ENCODE measurements around the gene NAB2. TPM values are rescaled to one million over a fixed set of nuclear protein-coding genes. Genes with fewer than 3 reads are reported as not detected.
A peak's percentile ranks its signal among the peaks of the same experiment; 100 is the strongest.

The NAB2 gene
- total RNA-seq, 1 donor from 2014 or later: 34.4 TPM

- Histone ChIP-seq H3K36me3 (peaks cover 0 to 67% of the 10 kb centered on the region in 2 donors), H3K27ac (peak overlapping the region; percentile 100), H3K4me1 (peaks cover 74% of the 10 kb centered on the region), H3K4me3 (no peak overlapping the region), H3K9me3 (no peaks in the 10 kb centered on the region), H3K27me3 (no peaks in the 10 kb centered on the region)
- no peak for DNase-seq (ENCODE audit: extremely low spot score in 2 of 2)
- intact Hi-C loops (cut with DNase I): no loop called here
- no peak for TF ChIP-seq POLR2A (IDR thresholded peaks at IDR 0.05)
- TF ChIP-seq POLR2AphosphoS5 (IDR thresholded peaks at IDR 0.05; ENCODE audit: insufficient read depth in 1 of 2, low read depth in 1 of 2): no peak
- TF ChIP-seq, protein P1, sequence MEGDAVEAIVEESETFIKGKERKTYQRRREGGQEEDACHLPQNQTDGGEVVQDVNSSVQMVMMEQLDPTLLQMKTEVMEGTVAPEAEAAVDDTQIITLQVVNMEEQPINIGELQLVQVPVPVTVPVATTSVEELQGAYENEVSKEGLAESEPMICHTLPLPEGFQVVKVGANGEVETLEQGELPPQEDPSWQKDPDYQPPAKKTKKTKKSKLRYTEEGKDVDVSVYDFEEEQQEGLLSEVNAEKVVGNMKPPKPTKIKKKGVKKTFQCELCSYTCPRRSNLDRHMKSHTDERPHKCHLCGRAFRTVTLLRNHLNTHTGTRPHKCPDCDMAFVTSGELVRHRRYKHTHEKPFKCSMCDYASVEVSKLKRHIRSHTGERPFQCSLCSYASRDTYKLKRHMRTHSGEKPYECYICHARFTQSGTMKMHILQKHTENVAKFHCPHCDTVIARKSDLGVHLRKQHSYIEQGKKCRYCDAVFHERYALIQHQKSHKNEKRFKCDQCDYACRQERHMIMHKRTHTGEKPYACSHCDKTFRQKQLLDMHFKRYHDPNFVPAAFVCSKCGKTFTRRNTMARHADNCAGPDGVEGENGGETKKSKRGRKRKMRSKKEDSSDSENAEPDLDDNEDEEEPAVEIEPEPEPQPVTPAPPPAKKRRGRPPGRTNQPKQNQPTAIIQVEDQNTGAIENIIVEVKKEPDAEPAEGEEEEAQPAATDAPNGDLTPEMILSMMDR (IDR thresholded peaks at IDR 0.05): no peak
Measured at GRCh38 chr12:57094208-57095160, 5.6 kb downstream of the NAB2 start.

- Histone ChIP-seq H3K36me3 (peaks cover 0 to 75% of the 10 kb centered on the region in 2 donors), H3K4me3 (no peak overlapping the region), H3K4me1 (peaks cover 71% of the 10 kb centered on the region), H3K27me3 (no peaks in the 10 kb centered on the region), H3K27ac (peak overlapping the region; percentile 100), H3K9me3 (no peaks in the 10 kb centered on the region)
- intact Hi-C loops (cut with DNase I): no loop called here
- no peak for DNase-seq (ENCODE audit: extremely low spot score in 2 of 2)
- TF ChIP-seq POLR2A (IDR thresholded peaks at IDR 0.05) (no peak), POLR2AphosphoS5 (IDR thresholded peaks at IDR 0.05; ENCODE audit: insufficient read depth in 1 of 2, low read depth in 1 of 2) (no peak)
- TF ChIP-seq, protein P1 (IDR thresholded peaks at IDR 0.05): no peak
Measured at GRCh38 chr12:57095440-57095839, 6.5 kb downstream of the NAB2 start.

GRCh38 chr12:57096099-57096572, 7.2 kb downstream of the NAB2 start:
- intact Hi-C loops (cut with DNase I): no loop called here
- peak in 1 of 2 donors; percentile 89 for DNase-seq (ENCODE audit: extremely low spot score in 2 of 2)
- Histone ChIP-seq H3K4me1 (peaks cover 64% of the 10 kb centered on the region), H3K27me3 (no peaks in the 10 kb centered on the region), H3K27ac (peak overlapping the region; percentile 100), H3K36me3 (peaks cover 0 to 73% of the 10 kb centered on the region in 2 donors), H3K4me3 (no peak overlapping the region), H3K9me3 (no peaks in the 10 kb centered on the region)
- TF ChIP-seq, protein P1 (IDR thresholded peaks at IDR 0.05): no peak
- TF ChIP-seq POLR2AphosphoS5 (IDR thresholded peaks at IDR 0.05; ENCODE audit: insufficient read depth in 1 of 2, low read depth in 1 of 2): peak; percentile 23 to 73

- peaks cover 0 to 70% of the 10 kb centered on the region in 2 donors for H3K36me3 ChIP-seq
- H3K9me3 ChIP-seq: no peaks in the 10 kb centered on the region
- DNase-seq (ENCODE audit: extremely low spot score in 2 of 2): peak in 1 of 2 donors; percentile 88
- intact Hi-C loops (cut with DNase I): no loop called here
- H3K4me3 ChIP-seq: no peak overlapping the region
- H3K27ac ChIP-seq: peak overlapping the region; percentile 100
- TF ChIP-seq POLR2A (IDR thresholded peaks at IDR 0.05): no peak
- TF ChIP-seq, protein P1 (IDR thresholded peaks at IDR 0.05): no peak
- H3K27me3 ChIP-seq: no peaks in the 10 kb centered on the region
- peaks cover 56% of the 10 kb centered on the region for H3K4me1 ChIP-seq
Measured at GRCh38 chr12:57096748-57097553, 8.0 kb downstream of the NAB2 start.

Data from vagina (tissue), 2 donors.